Transverse colon (tissue), 3 donors: ENCODE data around the gene SLC32A1.

ENCODE experiments used
- CTCF ChIP-seq, 5 experiments: fragments of 200-600 bp in 3 of 5; fragments of 450-650 bp in 2 of 5; sonication (generic) in 3 of 5; IDR thresholded peaks; 1 replicate in 2 of 5; 2 replicates in 3 of 5; pipeline ENCODE4 v1.5.1; 2016 to 2017; ENCODE audit warnings: antibody characterized with exemption in 5 of 5, inconsistent platforms in 3 of 5, mild to moderate bottlenecking in 2 of 5, moderate library complexity in 1 of 5
- EP300 ChIP-seq: sonication (generic); formaldehyde crosslinking; IDR thresholded peaks from one replicate; pipeline ENCODE4 v1.6.1; 2017; ENCODE audit warnings: antibody characterized with exemption, low read depth
- POLR2A ChIP-seq: fragments of 450-650 bp; IDR thresholded peaks from one replicate; pipeline ENCODE4 v1.6.1; 2016; ENCODE audit warnings: antibody characterized with exemption, mild to moderate bottlenecking, moderate library complexity

DNA sequence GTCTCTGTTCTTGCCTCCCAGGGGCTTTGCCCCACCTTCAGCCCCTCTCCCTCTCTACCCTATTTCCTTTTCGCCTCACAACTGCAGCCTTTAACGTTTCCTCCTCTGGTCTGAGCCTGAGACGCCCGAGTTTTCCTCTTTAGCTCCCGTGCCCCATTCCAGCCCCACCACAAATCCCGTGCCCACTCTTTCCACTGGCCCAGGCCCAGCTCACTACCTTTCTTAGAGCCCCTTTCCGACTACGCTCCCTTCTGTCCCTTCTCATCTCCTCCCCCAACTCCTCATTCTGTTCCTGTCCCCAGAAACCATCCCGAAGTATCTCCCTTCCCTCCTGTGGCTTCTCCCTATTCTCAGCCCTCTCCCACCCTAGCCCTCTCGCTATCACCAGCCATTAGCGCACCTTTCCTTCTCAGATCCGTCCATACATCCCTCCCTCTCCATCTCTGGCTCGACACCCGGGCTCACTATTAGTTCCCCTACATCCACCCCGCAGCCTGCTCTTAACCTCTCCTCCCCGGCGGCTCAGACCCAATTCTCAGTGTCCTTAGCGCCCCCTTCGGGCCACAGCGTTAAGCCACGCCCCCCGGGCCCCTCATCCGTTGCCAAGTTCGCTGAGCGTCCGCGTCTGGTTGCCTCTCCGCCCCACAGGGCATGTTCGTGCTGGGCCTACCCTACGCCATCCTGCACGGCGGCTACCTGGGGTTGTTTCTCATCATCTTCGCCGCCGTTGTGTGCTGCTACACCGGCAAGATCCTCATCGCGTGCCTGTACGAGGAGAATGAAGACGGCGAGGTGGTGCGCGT is 2.7 kb downstream of the SLC32A1 start:
- no peak for TF ChIP-seq CTCF (IDR thresholded peaks at IDR 0.05)
- no peak for TF ChIP-seq POLR2A
- TF ChIP-seq EP300 = no peak
